HL-60 (cell line): ENCODE results near the gene RPE65.

ENCODE experiments used
- CTCF ChIP-seq: IDR thresholded peaks from one replicate; pipeline ENCODE4 v1.5.1; 2011; ENCODE audit warnings: low read length, control low read depth, inconsistent platforms; ENCODE audit not compliant: insufficient read depth
- POLR2AphosphoS5 ChIP-seq: IDR thresholded peaks from 2 replicates; pipeline ENCODE4 v1.6.1; 2012; ENCODE audit warnings: low read depth
- REST ChIP-seq: IDR thresholded peaks from 2 replicates; pipeline ENCODE4 v1.6.1; 2012; ENCODE audit warnings: low read depth; ENCODE audit not compliant: insufficient replicate concordance
- SPI1 ChIP-seq: IDR thresholded peaks from 2 replicates; pipeline ENCODE4 v1.6.1; 2012; ENCODE audit warnings: low read depth, mild to moderate bottlenecking, borderline replicate concordance

GRCh38 chr1:68426594-68426993, 23.2 kb downstream of the RPE65 start:
- TF ChIP-seq CTCF = no peak
- no peak for TF ChIP-seq REST
- TF ChIP-seq POLR2AphosphoS5 = no peak
- TF ChIP-seq SPI1 = no peak
